GM12872 (cell line): ENCODE results near the gene BLACAT1.

Experiments used
- TF ChIP-seq, protein P1 (sequence below): IDR thresholded peaks from 3 replicates; pipeline ENCODE4 v1.5.1; 2011; ENCODE audit warnings: low read depth, mild to moderate bottlenecking, low read length, moderate library complexity; ENCODE audit not compliant: insufficient read depth

Gene BLACAT1

DNA sequence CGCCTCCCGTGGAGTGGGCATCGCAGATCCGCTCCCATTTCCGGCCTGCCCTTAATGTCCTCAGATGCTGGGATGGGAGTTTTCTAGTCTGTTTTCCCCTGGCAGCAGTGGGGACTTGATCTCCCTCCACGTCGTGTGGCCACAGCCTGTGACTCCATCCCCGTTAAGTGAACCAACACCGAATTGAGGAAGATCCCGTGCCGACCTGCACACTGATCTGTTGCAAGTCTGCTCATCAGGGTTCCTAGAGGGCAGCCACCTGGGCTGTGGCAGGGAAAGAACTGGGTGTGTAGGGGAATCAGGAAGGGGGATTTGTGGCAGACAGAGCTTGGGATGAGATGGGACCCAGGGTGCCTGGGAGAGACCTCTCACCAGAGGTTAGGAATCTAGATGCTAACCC is 25.4 kb upstream of the BLACAT1 start:
- TF ChIP-seq, protein P1, sequence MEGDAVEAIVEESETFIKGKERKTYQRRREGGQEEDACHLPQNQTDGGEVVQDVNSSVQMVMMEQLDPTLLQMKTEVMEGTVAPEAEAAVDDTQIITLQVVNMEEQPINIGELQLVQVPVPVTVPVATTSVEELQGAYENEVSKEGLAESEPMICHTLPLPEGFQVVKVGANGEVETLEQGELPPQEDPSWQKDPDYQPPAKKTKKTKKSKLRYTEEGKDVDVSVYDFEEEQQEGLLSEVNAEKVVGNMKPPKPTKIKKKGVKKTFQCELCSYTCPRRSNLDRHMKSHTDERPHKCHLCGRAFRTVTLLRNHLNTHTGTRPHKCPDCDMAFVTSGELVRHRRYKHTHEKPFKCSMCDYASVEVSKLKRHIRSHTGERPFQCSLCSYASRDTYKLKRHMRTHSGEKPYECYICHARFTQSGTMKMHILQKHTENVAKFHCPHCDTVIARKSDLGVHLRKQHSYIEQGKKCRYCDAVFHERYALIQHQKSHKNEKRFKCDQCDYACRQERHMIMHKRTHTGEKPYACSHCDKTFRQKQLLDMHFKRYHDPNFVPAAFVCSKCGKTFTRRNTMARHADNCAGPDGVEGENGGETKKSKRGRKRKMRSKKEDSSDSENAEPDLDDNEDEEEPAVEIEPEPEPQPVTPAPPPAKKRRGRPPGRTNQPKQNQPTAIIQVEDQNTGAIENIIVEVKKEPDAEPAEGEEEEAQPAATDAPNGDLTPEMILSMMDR, result no peak

DNA sequence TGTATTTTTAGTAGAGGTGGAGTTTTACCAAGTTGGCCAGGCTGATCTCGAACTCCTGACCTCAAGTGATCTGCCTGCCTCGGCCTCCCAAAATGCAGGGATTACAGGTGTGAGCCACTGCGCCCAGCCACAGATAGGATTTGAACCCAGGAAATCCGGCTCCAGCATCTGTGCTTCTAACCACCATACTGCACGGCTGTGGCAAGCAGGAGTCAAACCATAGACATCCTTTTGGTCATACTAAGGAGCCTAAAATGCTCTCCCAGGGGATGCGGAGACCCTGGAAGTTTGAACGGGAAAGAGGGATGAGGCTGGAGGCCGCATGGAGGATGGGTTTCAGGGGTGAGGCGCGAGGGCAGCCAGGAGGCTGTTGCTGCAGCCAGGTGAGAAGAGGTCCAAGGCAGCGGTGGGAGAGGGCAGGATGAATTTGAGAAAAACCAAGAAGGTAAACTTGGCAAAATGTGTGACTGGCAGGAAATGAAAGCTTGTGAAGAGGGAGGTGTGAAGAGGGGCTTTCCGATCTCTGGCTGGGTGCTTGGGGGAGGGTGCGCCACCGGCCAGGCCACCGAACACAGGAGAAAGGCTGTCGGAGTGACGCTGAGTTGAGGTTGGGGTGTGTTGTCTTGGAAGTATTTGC is 24.6 kb upstream of the BLACAT1 start:
- TF ChIP-seq, protein P1, result no peak

DNA sequence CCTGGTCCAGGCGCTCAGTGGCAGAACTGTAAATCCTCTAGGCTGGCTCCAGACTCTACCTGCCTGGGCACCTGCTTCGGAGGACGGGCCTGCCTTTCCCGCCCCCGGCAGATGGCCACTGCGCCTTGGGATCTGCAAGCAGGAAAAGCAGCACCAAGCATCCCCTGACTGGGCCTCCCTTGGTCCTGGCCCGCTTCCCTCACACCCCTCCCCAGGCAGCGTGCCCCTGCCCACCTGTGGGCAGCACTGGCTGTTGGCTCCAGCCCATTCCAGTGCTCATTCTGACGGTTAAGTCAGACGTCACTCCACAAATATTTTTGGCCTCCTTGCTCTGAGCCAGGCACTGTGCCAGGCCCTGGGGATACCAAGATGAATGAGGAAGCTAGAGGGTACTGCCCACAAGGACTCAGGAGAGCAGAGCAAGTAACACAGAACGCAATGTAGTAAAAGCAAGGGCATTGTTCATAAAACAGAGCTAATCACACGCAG is 22.0 kb upstream of the BLACAT1 start:
- TF ChIP-seq, protein P1, result no peak

DNA sequence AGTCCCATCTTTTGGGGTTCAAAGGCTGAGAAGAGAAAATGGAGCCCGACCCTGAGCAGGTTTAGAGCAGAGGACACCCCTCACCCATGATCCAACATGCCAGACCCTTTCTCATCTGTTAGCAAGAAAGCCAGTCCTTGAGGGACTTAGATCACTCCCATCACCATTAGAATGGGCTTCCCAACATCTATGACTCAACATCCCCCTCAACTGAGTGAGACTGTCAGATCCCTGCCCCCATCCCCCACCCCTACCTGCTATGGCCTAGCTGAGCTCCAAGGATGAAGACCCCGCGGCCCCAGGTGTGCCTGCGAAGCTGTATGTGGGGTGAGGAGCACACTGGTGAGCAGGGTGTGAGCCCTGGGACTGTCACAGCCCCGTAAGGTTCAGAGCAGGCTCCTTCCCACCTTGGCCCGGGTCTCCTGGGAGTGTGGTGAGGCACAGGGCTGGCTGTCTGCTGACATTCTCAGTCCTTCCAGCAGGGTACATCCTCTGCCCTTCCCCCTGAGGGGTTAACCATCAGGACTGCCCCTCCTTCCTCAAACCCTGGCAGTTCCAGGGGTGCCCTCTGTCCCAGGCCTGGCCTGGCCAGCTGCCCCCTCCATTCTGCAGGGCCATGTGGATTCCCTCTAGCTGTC is 21.4 kb upstream of the BLACAT1 start:
- TF ChIP-seq, protein P1, result no peak

DNA sequence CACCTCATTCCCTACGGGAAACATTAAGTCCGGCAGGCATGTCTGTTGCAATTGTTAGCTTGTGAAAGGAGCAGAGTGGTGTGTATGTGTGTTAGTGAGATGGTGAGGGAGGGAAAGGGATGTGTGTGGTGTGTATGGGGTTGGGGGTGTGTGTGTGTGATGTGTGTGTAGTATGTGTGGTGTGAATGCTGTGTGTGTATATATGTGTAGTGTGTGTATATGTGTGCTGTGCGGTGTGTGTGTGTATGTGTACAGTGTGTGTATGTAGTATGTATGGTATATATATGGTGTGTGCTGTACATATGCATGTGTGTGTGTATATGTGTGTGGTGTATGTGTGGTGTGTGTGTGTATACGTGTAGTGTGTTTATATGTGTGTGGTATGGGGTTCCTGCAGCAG is 20.8 kb upstream of the BLACAT1 start:
- TF ChIP-seq, protein P1, result no peak

DNA sequence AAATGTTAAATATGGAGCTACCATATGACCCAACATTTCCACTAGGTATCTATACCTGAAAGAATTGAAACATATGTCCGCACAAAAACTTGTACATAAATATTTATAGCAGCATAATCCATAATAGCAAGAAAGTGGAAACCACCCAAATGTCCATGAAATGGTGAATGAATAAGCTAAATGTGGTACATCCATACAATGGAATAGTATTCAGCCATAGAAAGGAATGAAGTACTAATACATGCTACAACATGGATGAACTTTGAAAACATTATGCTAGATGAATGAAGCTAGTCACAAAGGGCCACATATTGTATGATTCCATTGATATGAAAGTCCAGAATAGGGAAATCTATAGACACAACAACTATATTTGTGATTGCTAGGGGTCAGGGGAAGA is 20.0 kb upstream of the BLACAT1 start:
- TF ChIP-seq, protein P1, result no peak

DNA sequence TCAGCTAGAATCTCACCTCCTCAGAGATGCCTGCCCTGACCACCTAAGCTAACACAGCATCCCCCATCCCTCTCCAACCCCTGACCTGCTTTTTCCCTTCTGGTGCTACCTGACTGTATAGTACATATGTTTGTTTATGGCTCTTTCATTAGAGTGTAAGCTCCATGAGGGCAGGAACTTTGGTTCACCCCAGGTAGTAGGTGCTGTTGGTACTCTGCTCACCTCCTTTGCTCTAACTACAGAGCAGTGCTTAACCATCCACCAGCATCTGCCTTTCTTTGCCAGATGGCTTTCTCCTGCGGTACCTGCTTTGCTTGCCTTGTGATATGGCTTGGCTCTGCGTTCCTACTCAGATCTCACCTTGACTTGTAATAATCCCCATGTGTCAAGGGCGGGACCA is 18.7 kb upstream of the BLACAT1 start:
- TF ChIP-seq, protein P1, result no peak
